ENCODE results near the gene GCN1.

Gene GCN1

DNA sequence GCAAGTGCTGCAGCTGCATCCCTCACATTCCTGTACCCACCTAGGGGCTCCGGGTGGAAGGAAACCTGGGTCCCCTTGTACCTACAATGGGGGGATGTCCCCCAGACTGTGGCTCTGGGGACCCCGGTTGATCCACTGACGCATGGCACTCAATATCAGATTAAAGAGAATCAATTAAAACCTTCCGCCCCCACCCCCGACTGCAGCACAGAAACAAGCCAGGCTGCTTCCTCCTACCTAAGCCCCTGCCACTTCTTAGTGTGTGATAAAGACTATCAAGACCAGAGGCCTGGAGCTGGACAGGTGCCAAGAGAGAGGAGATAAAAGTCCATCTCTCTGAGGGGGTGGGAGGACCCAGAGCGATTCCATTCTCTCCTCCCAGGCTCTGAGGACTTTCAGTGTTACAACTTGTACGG, 34.6 kb upstream of the GCN1 start:
- Histone ChIP-seq H3K79me2 (peaks cover 30% of the 10 kb centered on the region), H3K9ac (no peak overlapping the region), H2AFZ (peak overlapping the region; percentile 76), H3K36me3 (ENCODE audit: control insufficient read depth, insufficient read depth, low read length) (no peaks in the 10 kb centered on the region), H3K27me3 (ENCODE audit: control insufficient read depth, insufficient read depth, low read length) (no peaks in the 10 kb centered on the region), H3K4me3 (ENCODE audit: low read depth, low read length) (no peak overlapping the region), H3K4me1 (peaks cover 46% of the 10 kb centered on the region), H3K27ac (peak overlapping the region; percentile 97), H3K4me2 (ENCODE audit: low read length) (peak overlapping the region; percentile 51), H3K9me3 (ENCODE audit: control insufficient read depth, low read length) (no peaks in the 10 kb centered on the region)
- TF ChIP-seq, protein P1, sequence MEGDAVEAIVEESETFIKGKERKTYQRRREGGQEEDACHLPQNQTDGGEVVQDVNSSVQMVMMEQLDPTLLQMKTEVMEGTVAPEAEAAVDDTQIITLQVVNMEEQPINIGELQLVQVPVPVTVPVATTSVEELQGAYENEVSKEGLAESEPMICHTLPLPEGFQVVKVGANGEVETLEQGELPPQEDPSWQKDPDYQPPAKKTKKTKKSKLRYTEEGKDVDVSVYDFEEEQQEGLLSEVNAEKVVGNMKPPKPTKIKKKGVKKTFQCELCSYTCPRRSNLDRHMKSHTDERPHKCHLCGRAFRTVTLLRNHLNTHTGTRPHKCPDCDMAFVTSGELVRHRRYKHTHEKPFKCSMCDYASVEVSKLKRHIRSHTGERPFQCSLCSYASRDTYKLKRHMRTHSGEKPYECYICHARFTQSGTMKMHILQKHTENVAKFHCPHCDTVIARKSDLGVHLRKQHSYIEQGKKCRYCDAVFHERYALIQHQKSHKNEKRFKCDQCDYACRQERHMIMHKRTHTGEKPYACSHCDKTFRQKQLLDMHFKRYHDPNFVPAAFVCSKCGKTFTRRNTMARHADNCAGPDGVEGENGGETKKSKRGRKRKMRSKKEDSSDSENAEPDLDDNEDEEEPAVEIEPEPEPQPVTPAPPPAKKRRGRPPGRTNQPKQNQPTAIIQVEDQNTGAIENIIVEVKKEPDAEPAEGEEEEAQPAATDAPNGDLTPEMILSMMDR (IDR thresholded peaks at IDR 0.05): no peak

DNA sequence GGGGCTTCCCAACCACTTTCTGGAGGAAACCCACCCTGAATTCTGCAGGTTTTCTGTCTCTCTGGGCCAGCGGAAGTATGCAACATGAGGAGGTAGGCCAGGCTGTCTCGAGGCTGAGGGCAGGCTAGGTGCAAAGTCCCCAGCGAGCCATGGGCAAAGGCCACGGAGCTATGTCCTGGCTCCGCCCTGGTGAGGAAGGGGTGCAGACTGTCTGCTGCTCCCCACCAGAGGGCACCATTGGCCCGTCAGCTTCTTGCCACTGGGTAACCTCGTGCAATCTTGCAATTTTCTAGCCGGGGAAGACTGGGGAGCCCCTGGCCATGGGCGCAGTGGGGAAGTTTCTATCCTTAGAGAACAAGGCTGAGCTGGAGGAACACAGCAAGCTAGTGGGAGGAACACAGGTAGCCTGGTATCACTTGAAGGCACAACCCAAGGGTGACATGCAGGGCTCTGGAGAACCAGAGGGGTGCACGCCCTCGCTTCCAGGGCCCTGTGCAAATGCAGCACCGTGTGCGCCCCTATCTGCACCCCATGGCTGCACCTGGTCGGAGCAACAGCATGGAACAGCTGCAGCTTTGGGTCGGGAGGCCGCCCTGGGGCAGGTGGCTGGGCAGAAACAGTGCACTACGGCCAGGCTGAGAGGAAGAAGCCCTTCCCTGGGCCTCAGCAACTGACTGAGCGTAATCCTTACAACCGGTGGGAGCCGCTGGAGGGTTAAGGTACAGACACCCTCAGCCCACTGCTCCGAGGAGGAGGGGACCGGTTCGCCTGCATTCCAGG, 34.0 kb upstream of the GCN1 start:
- TF ChIP-seq, protein P1 (IDR thresholded peaks at IDR 0.05): peak; percentile 97
- Histone ChIP-seq H3K4me2 (ENCODE audit: low read length) (peak overlapping the region; percentile 51), H3K27ac (peak overlapping the region; percentile 97), H3K79me2 (peaks cover 26% of the 10 kb centered on the region), H3K4me3 (ENCODE audit: low read depth, low read length) (peak overlapping the region; percentile 4), H3K4me1 (peaks cover 44% of the 10 kb centered on the region), H3K36me3 (ENCODE audit: control insufficient read depth, insufficient read depth, low read length) (no peaks in the 10 kb centered on the region), H3K9me3 (ENCODE audit: control insufficient read depth, low read length) (no peaks in the 10 kb centered on the region), H3K9ac (no peak overlapping the region), H2AFZ (peak overlapping the region; percentile 56), H3K27me3 (ENCODE audit: control insufficient read depth, insufficient read depth, low read length) (no peaks in the 10 kb centered on the region)

- TF ChIP-seq, protein P1 (IDR thresholded peaks at IDR 0.05): no peak
- Histone ChIP-seq H3K9me3 (ENCODE audit: control insufficient read depth, low read length) (no peaks in the 10 kb centered on the region), H3K27me3 (ENCODE audit: control insufficient read depth, insufficient read depth, low read length) (no peaks in the 10 kb centered on the region), H3K27ac (peak overlapping the region; percentile 97), H3K79me2 (peaks cover 27% of the 10 kb centered on the region), H3K4me2 (ENCODE audit: low read length) (peak overlapping the region; percentile 51), H3K36me3 (ENCODE audit: control insufficient read depth, insufficient read depth, low read length) (no peaks in the 10 kb centered on the region), H3K9ac (no peak overlapping the region), H2AFZ (peak overlapping the region; percentile 56), H3K4me3 (ENCODE audit: low read depth, low read length) (no peak overlapping the region), H3K4me1 (peaks cover 44% of the 10 kb centered on the region)
Measured at GRCh38 chr12:120228041-120228290, 33.5 kb upstream of the GCN1 start.

GRCh38 chr12:120227233-120228040, 32.9 kb upstream of the GCN1 start:
- H2AFZ ChIP-seq: no peak overlapping the region
- no peak overlapping the region for H3K9ac ChIP-seq
- H3K9me3 ChIP-seq (ENCODE audit: control insufficient read depth, low read length): no peaks in the 10 kb centered on the region
- no peaks in the 10 kb centered on the region for H3K36me3 ChIP-seq (ENCODE audit: control insufficient read depth, insufficient read depth, low read length)
- peaks cover 44% of the 10 kb centered on the region for H3K4me1 ChIP-seq
- TF ChIP-seq, protein P1 (IDR thresholded peaks at IDR 0.05): no peak
- H3K27me3 ChIP-seq (ENCODE audit: control insufficient read depth, insufficient read depth, low read length): no peaks in the 10 kb centered on the region
- H3K27ac ChIP-seq: no peak overlapping the region
- no peak overlapping the region for H3K4me3 ChIP-seq (ENCODE audit: low read depth, low read length)
- peaks cover 31% of the 10 kb centered on the region for H3K79me2 ChIP-seq
- no peak overlapping the region for H3K4me2 ChIP-seq (ENCODE audit: low read length)

Measured in parathyroid adenoma (tissue), 2 donors.